CD14-positive monocyte (primary cell): ENCODE measurements around the gene TMEM80. TPM values are rescaled to one million over a fixed set of nuclear protein-coding genes. Genes with fewer than 3 reads are reported as not detected.

Experiments
- DNase-seq, 3 donors: peaks; one replicate each; pipeline ENCODE4 v3.0.0-alpha.2; 2011 to 2022
- H2AFZ ChIP-seq: 2 replicates; pipeline ENCODE4 v1.6.0; 2012; ENCODE audit warnings: mild to moderate bottlenecking, low read depth, low read length, inconsistent platforms; ENCODE audit not compliant: insufficient read depth, poor library complexity, severe bottlenecking
- H3K27ac ChIP-seq, 2 donors: 1 replicate in 1 of 2; 2 replicates in 1 of 2; pipeline ENCODE4 v1.5.1; 2012 to 2013; ENCODE audit warnings: low read length in 2 of 2, control low read depth in 1 of 2, inconsistent platforms in 1 of 2, low read depth in 1 of 2, mild to moderate bottlenecking in 1 of 2
- H3K27me3 ChIP-seq, 2 donors: one replicate each; pipeline versions ENCODE4 v1.6.0 to v1.6.1; 2011 to 2013; ENCODE audit warnings: low read length in 2 of 2; ENCODE audit not compliant: control insufficient read depth in 2 of 2, insufficient read depth in 2 of 2
- H3K36me3 ChIP-seq, 2 donors: replicated peaks in 1 of 2; 1 replicate in 1 of 2; 2 replicates in 1 of 2; pipeline versions ENCODE4 v1.5.1 to v1.6.1; 2012 to 2013; ENCODE audit warnings: low read length in 2 of 2, control low read depth in 1 of 2, inconsistent platforms in 1 of 2, mild to moderate bottlenecking in 1 of 2; ENCODE audit not compliant: insufficient read depth in 2 of 2, control insufficient read depth in 1 of 2
- H3K4me1 ChIP-seq, 2 donors: 1 replicate in 1 of 2; 2 replicates in 1 of 2; pipeline versions ENCODE4 v1.5.1 to v1.6.1; 2012 to 2013; ENCODE audit warnings: low read length in 2 of 2, control low read depth in 1 of 2, inconsistent platforms in 1 of 2, mild to moderate bottlenecking in 1 of 2, moderate library complexity in 1 of 2; ENCODE audit not compliant: insufficient read depth in 2 of 2, control insufficient read depth in 1 of 2
- H3K4me2 ChIP-seq: replicated peaks from 2 replicates; pipeline ENCODE3; 2012; ENCODE audit warnings: low read length, moderate library complexity, mild to moderate bottlenecking; ENCODE audit not compliant: poor library complexity, severe bottlenecking; ENCODE audit errors: extremely low read depth
- H3K4me3 ChIP-seq, 3 experiments: fragments of 200-600 bp in 1 of 3; sonication (generic) in 1 of 3; replicated peaks in 1 of 3; 1 replicate in 2 of 3; 2 replicates in 1 of 3; pipeline ENCODE4 v1.5.1; 2011 to 2013; ENCODE audit warnings: low read length in 3 of 3, mild to moderate bottlenecking in 3 of 3, control low read depth in 2 of 3, low read depth in 2 of 3, inconsistent platforms in 1 of 3, moderate library complexity in 1 of 3
- H3K79me2 ChIP-seq: 2 replicates; pipeline ENCODE4 v1.6.0; 2012; ENCODE audit warnings: mild to moderate bottlenecking, control low read depth, inconsistent platforms, low read length, moderate library complexity; ENCODE audit not compliant: insufficient read depth
- H3K9ac ChIP-seq: 2 replicates; pipeline ENCODE4 v1.6.0; 2017; ENCODE audit warnings: low read length, mild to moderate bottlenecking; ENCODE audit not compliant: insufficient read depth, poor library complexity, severe bottlenecking
- H3K9me3 ChIP-seq, 2 donors: replicated peaks in 1 of 2; 1 replicate in 1 of 2; 2 replicates in 1 of 2; pipeline versions ENCODE4 v1.5.1 to v1.6.1; 2012 to 2013; ENCODE audit warnings: low read length in 2 of 2, control low read depth in 1 of 2; ENCODE audit not compliant: control insufficient read depth in 1 of 2, insufficient read depth in 1 of 2
- H4K20me1 ChIP-seq: 2 replicates; pipeline ENCODE4 v1.6.0; 2012; ENCODE audit warnings: mild to moderate bottlenecking, low read length, control low read depth, moderate library complexity; ENCODE audit not compliant: insufficient read depth
- H3K27ac Mint-ChIP-seq, 7 donors: one replicate each; pipeline ENCODE4 v1.8.0; 2020; ENCODE audit warnings: mild to moderate bottlenecking in 7 of 7, mixed read lengths in 7 of 7, moderate library complexity in 6 of 7, inconsistent platforms in 2 of 7
- H3K27me3 Mint-ChIP-seq, 3 donors: one replicate each; pipeline ENCODE4 v1.8.0; 2021 to 2022; ENCODE audit warnings: low read depth in 3 of 3, mild to moderate bottlenecking in 3 of 3, mixed read lengths in 3 of 3, moderate library complexity in 3 of 3, inconsistent platforms in 1 of 3
- H3K36me3 Mint-ChIP-seq, 2 donors: one replicate each; pipeline ENCODE4 v1.8.0; 2020; ENCODE audit warnings: mixed read lengths in 2 of 2, inconsistent platforms in 1 of 2, mild to moderate bottlenecking in 1 of 2
- H3K4me1 Mint-ChIP-seq: one replicate; pipeline ENCODE4 v1.8.0; 2020; ENCODE audit warnings: mild to moderate bottlenecking, mixed read lengths
- H3K4me3 Mint-ChIP-seq, 2 donors: one replicate each; pipeline ENCODE4 v1.8.0; 2020; ENCODE audit warnings: mild to moderate bottlenecking in 2 of 2, mixed read lengths in 2 of 2, moderate library complexity in 1 of 2
- H3K9me3 Mint-ChIP-seq, 7 donors: one replicate each; pipeline ENCODE4 v1.8.0; 2020 to 2022; ENCODE audit warnings: mixed read lengths in 7 of 7, mild to moderate bottlenecking in 6 of 7, moderate library complexity in 6 of 7, inconsistent platforms in 2 of 7
- CTCF ChIP-seq: fragments of 200-600 bp; IDR thresholded peaks from one replicate; pipeline ENCODE4 v1.8.0; 2022; ENCODE audit warnings: antibody characterized with exemption, mild to moderate bottlenecking
- whole genome bisulfite sequencing: methylation state at CpG from one replicate; pipeline ENCODE4 v1.1.5; 2013; ENCODE audit warnings: missing lambda C conversion rate; ENCODE audit not compliant: insufficient coverage; 5-methylcytosine and 5-hydroxymethylcytosine counted together
- intact Hi-C, 2 donors: fragments of 100-400 bp; cut with micrococcal nuclease; formaldehyde crosslinking; loops; one replicate each; pipeline versions ENCODE4 v1.15.0 to v1.15.1; 2023
- polyA plus RNA-seq, 3 donors: library from polyadenylated mRNA; depleted of rRNA in 1 of 3; unstranded in 2 of 3; stranded (reverse) in 1 of 3; fragments of 300-500 nt in 2 of 3; fragments of >200 nt in 1 of 3; fragmentation: Illumina TruSeq in 2 of 3; gene quantifications; 1 replicate in 2 of 3; 2 replicates in 1 of 3; pipeline ENCODE4 v1.2.3, GENCODE V29; 2012 to 2021

Gene TMEM80
- polyA plus RNA-seq, 3 donors: 31.6 to 69.4 (median 37.3) TPM

- TF ChIP-seq CTCF: no peak
- intact Hi-C loops: loop anchor here in 1 of 2 donors (10.0 kb wide), 1 partner anchor 692 kb away; the partner anchor contains the start of gene BRSK2
- no peak overlapping the region for H2AFZ ChIP-seq
- 85% methylated on average over 21 of the region's 23 CpGs for WGBS
- Mint-ChIP-seq H3K27ac (peak overlapping the region in 3 of 7 donors; percentile 21 to 76 (median 57)), H3K27me3 (peaks cover 0 to 8% (median 5%) of the 10 kb centered on the region in 3 donors), H3K4me3 (no peak overlapping the region), H3K4me1 (peaks cover 34% of the 10 kb centered on the region), H3K36me3 (peaks cover 29 to 37% of the 10 kb centered on the region in 2 donors), H3K9me3 (peaks cover 0 to 1% (median 0%) of the 10 kb centered on the region in 7 donors)
- no peaks in the 10 kb centered on the region for H3K27me3 ChIP-seq
- H3K4me1 ChIP-seq: peaks cover 30 to 36% of the 10 kb centered on the region in 2 donors
- H3K36me3 ChIP-seq: peaks cover 12 to 32% of the 10 kb centered on the region in 2 donors
- peak overlapping the region; percentile 60 for H3K4me2 ChIP-seq
- peaks cover 40% of the 10 kb centered on the region for H3K79me2 ChIP-seq
- no peak overlapping the region for H3K9ac ChIP-seq
- peaks cover 27% of the 10 kb centered on the region for H4K20me1 ChIP-seq
- no peak overlapping the region for H3K27ac ChIP-seq
- DNase-seq: no peak
- H3K9me3 ChIP-seq: no peaks in the 10 kb centered on the region
- H3K4me3 ChIP-seq: no peak overlapping the region
These were observed 2.7 kb upstream of the TMEM80 start for GRCh38 chr11:692824-693414.

- Histone ChIP-seq H3K4me1 (peaks cover 35 to 41% of the 10 kb centered on the region in 2 donors), H3K9ac (peak overlapping the region; percentile 40), H3K27ac (no peak overlapping the region), H3K4me2 (peak overlapping the region; percentile 60), H3K79me2 (peaks cover 42% of the 10 kb centered on the region), H3K9me3 (no peaks in the 10 kb centered on the region), H2AFZ (peak overlapping the region; percentile 31), H3K4me3 (peak overlapping the region in 1 of 3 experiments; percentile 54), H4K20me1 (peaks cover 32% of the 10 kb centered on the region), H3K27me3 (no peaks in the 10 kb centered on the region), H3K36me3 (peaks cover 8 to 27% of the 10 kb centered on the region in 2 donors)
- Mint-ChIP-seq H3K9me3 (peaks cover 0 to 1% (median 0%) of the 10 kb centered on the region in 7 donors), H3K4me3 (peak overlapping the region; percentile 72 to 76), H3K36me3 (peaks cover 24 to 37% of the 10 kb centered on the region in 2 donors), H3K4me1 (peaks cover 39% of the 10 kb centered on the region), H3K27me3 (peaks cover 0 to 8% (median 5%) of the 10 kb centered on the region in 3 donors), H3K27ac (peak overlapping the region in 5 of 7 donors; percentile 21 to 76 (median 62))
- intact Hi-C loops: loop anchor here in 1 of 2 donors (10.0 kb wide), 1 partner anchor 691 kb away; the partner anchor contains the start of gene BRSK2
- no peak for TF ChIP-seq CTCF
- WGBS: 26% methylated on average over 13 of the region's 13 CpGs
- DNase-seq: no peak
These were observed 2.2 kb upstream of the TMEM80 start for GRCh38 chr11:693415-693831.
